NB4 (cell line): ENCODE measurements around the gene DTNA.

Experiments
- DNase-seq: peaks from one replicate; pipeline ENCODE4 v3.0.0; 2010; ENCODE audit warnings: low read depth
- H3K4me3 ChIP-seq: one replicate; pipeline ENCODE4 v1.5.1; 2011; ENCODE audit warnings: mild to moderate bottlenecking, low read depth, low read length, moderate library complexity
- CTCF ChIP-seq: IDR thresholded peaks from one replicate; pipeline ENCODE4 v1.5.1; 2012; ENCODE audit warnings: low read depth, low read length
- MAX ChIP-seq: IDR thresholded peaks from 2 replicates; pipeline ENCODE4 v1.6.1; 2011; ENCODE audit warnings: low read depth, low read length
- MYC ChIP-seq: IDR thresholded peaks from 2 replicates; pipeline ENCODE4 v1.6.1; 2011; ENCODE audit warnings: low read depth, low read length
- POLR2A ChIP-seq: IDR thresholded peaks from 2 replicates; pipeline ENCODE4 v1.6.1; 2011; ENCODE audit warnings: mild to moderate bottlenecking; ENCODE audit not compliant: insufficient read length; ENCODE audit errors: extremely low read depth

Gene DTNA

GRCh38 chr18:34864836-34865497 is 154.9 kb downstream of the DTNA start:
- DNase-seq, result no peak
- TF ChIP-seq MYC (no peak), MAX (0 out of 2 replicates have a peak, but pooled peaks have one; percentile 19), CTCF (no peak)
- no peak overlapping the region for H3K4me3 ChIP-seq

DNA sequence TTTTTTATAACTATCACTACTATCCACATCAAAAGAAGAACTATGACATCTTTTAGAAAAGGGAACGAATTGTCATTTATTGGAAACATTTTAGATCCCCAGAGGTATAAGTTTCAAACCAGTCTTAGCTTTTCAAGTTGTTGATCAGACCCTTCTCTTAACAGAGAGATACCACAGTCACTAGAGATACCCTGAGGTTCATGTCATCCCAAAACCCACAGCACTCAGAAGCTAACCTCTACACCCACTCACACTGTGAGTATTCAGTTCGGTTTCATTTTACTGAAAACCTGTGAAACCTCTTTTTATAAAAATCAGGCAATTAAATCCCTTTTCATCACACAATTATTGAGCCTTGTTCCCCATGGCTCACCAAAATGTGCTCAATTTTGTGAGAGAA is 156.2 kb downstream of the DTNA start:
- TF ChIP-seq MAX (no peak), CTCF (no peak), MYC (no peak), POLR2A (no peak)
- no peak for DNase-seq
- H3K4me3 ChIP-seq, result no peak overlapping the region

GRCh38 chr18:34866739-34867138 is 156.6 kb downstream of the DTNA start:
- no peak for DNase-seq
- no peak overlapping the region for H3K4me3 ChIP-seq
- peak; percentile 44 for TF ChIP-seq CTCF
- no peak for TF ChIP-seq POLR2A

DNA sequence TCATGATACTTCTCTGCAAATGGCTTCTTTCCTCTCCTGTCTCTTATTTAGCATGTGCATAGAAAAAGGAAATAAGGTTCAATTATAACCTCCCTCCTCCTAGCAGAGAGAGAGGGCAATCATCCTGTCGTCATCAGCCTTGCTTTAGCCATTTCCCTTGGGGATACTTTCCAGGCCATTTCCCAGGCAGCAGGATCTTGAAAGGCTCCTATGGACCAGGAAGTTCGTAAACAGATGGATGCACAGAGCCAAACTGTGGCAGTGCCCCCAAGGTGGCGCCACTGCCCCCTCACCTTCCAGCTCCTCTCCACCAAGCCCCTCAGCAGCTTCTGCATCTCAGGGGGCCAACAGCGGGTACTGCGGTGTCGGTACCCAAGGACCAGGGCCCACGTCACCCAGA is 157.4 kb downstream of the DTNA start:
- peak; percentile 48 for DNase-seq
- TF ChIP-seq POLR2A (no peak), MYC (no peak), CTCF (peak; percentile 40)
- no peak overlapping the region for H3K4me3 ChIP-seq

DNA sequence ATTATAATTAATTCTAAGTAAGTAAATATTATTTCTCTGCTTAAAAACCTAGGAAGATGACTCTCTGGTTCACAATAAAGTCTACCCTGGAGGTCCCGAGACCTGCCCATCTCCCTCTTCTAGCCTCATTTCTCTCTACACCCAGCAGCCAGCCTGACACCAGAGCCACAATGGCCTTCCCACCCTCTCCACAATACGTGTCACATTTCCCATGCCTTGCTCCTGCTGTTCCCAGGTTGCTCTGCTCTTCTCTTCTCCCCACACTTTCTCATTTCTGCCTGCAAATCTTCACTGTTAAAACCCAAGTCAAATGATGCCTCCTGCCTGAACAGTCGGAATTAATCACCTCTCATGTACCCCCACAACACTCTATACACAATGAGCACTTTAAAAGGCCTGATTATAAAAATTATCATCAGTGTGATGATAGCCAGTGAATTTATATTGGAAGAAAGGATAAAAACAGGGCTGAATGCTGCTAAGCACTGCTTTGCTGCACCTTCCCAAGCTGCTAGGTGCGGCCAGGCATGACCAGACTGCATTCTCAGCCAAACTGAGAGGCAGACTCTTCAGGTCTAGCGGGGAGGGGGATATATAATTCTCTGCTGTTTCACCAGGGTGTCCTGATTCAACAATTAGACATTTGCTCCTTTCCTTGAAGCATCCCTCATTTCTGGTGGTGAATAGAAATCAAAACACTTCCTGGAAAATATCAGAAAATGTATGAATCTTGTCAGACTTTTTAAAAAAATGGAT is 160.6 kb downstream of the DTNA start:
- no peak for DNase-seq
- TF ChIP-seq MAX (no peak), MYC (no peak), POLR2A (no peak), CTCF (no peak)
- no peak overlapping the region for H3K4me3 ChIP-seq

DNA sequence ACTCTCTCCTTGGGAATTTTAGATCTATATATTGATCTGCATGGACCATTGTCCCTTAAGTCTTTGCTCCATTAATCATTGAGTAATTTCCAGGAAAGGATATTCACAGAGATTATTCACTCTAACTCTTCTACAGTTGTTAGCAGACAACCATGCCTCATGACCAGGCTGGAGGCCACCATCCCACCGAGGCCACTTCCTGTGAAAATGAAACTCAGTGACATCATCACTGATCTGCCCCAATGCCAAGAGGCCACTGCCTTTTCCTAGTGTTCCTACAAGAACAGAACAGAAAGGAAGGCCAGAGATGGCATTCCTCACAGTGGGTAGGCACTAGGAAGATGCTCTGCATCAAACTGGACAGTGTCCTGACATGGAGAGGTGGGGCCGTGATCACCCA is 161.3 kb downstream of the DTNA start:
- no peak for DNase-seq
- H3K4me3 ChIP-seq, result no peak overlapping the region
- TF ChIP-seq POLR2A, result no peak
- TF ChIP-seq MAX, result no peak
- no peak for TF ChIP-seq MYC
- no peak for TF ChIP-seq CTCF
